NCI-H2196 treated with DMSO at 0.1 percent for 48 hours (cell line): ENCODE results near the gene PHC1.
"Not testable (repeated sequence)": the region's sequence is repeated elsewhere in the genome, so short reads cannot be mapped to it uniquely, and the experiment has no call there.

Experiments used
- DNase-seq: peaks from one replicate; lab custom pipeline; 2025; ENCODE audit not compliant: unreplicated experiment; lab: John Stamatoyannopoulos, UW

PHC1 gene

GRCh38 chr12:8914033-8914715 lies at the start of gene PHC1:
TSS of gene PHC1 (plus strand) at chr12:8914509. CDS start at chr12:8917678, 3,169 bp downstream.
- peak; percentile 12 for DNase-seq

GRCh38 chr12:8866429-8866828 lies 47.9 kb upstream of the PHC1 start:
- DNase-seq = no peak

GRCh38 chr12:8867009-8867408 lies 47.3 kb upstream of the PHC1 start:
- DNase-seq = no peak

GRCh38 chr12:8867786-8868185 lies 46.5 kb upstream of the PHC1 start:
- DNase-seq = no peak

- DNase-seq = no peak
Measured at GRCh38 chr12:8870586-8870985, 43.7 kb upstream of the PHC1 start.

- DNase-seq = no peak
Measured at GRCh38 chr12:8871068-8871467, 43.2 kb upstream of the PHC1 start.

GRCh38 chr12:8876887-8877286 lies 37.4 kb upstream of the PHC1 start:
- DNase-seq = no peak

GRCh38 chr12:8886502-8887284 lies 27.6 kb upstream of the PHC1 start:
- DNase-seq = no peak

GRCh38 chr12:8887285-8887715 lies 27.0 kb upstream of the PHC1 start:
- no peak for DNase-seq

GRCh38 chr12:8890313-8891085 lies 23.8 kb upstream of the PHC1 start:
- no peak for DNase-seq

GRCh38 chr12:8891976-8892375 lies 22.3 kb upstream of the PHC1 start:
- no peak for DNase-seq

- DNase-seq = no peak
Measured at GRCh38 chr12:8894378-8894777, 19.9 kb upstream of the PHC1 start.

- DNase-seq = no peak
Measured at GRCh38 chr12:8894986-8895385, 19.3 kb upstream of the PHC1 start.

GRCh38 chr12:8897081-8897480 lies 17.2 kb upstream of the PHC1 start:
- DNase-seq = no peak

- no peak for DNase-seq
Measured at GRCh38 chr12:8899830-8900229, 14.5 kb upstream of the PHC1 start.

- DNase-seq = not testable (repeated sequence)
Measured at GRCh38 chr12:8902703-8903102, 11.6 kb upstream of the PHC1 start.

GRCh38 chr12:8903646-8904045 lies 10.7 kb upstream of the PHC1 start:
- DNase-seq = no peak

- no peak for DNase-seq
Measured at GRCh38 chr12:8904665-8905064, 9.6 kb upstream of the PHC1 start.

GRCh38 chr12:8905546-8905945 lies 8.8 kb upstream of the PHC1 start:
- no peak for DNase-seq

- DNase-seq = no peak
Measured at GRCh38 chr12:8906266-8907180, 7.8 kb upstream of the PHC1 start.

GRCh38 chr12:8907513-8907912 lies 6.8 kb upstream of the PHC1 start:
- DNase-seq = no peak
